Retinal pigment epithelial cell (primary cell): Measurements from ENCODE around the gene APLP2.

Source experiments
- DNase-seq: peaks from one replicate; pipeline ENCODE4 v3.0.0-alpha.2; 2010; ENCODE audit warnings: low read depth
- H3K4me3 ChIP-seq: 2 replicates; pipeline ENCODE4 v1.5.1; 2011; ENCODE audit warnings: mild to moderate bottlenecking, low read length, control low read depth, moderate library complexity
- TF ChIP-seq, protein P1 (sequence below): conservative IDR thresholded peaks from 2 replicates; pipeline ENCODE4 v1.5.1; 2011; ENCODE audit warnings: low read depth, low read length, control low read depth, inconsistent platforms

Gene APLP2

DNA sequence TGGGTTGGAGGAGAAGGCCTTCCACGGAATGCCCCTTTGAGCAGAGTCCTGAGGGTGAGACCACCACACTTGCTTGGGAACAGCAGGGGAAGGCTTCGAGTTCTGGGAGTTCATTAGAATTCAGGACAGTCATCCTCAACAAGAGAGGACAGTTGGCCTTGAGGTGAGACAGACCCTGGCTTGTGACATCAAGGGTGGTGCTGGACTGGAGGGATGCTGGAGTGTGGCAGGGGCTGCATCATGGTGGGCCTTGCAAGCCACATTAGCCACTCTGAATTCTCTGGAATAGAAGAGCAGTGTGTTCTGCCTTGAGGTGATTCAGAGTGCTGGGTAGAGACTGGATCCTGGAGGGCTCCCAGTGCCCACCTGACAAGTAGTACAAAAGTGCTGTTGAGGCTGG is 26.3 kb downstream of the APLP2 start:
- no peak for DNase-seq
- TF ChIP-seq, protein P1, sequence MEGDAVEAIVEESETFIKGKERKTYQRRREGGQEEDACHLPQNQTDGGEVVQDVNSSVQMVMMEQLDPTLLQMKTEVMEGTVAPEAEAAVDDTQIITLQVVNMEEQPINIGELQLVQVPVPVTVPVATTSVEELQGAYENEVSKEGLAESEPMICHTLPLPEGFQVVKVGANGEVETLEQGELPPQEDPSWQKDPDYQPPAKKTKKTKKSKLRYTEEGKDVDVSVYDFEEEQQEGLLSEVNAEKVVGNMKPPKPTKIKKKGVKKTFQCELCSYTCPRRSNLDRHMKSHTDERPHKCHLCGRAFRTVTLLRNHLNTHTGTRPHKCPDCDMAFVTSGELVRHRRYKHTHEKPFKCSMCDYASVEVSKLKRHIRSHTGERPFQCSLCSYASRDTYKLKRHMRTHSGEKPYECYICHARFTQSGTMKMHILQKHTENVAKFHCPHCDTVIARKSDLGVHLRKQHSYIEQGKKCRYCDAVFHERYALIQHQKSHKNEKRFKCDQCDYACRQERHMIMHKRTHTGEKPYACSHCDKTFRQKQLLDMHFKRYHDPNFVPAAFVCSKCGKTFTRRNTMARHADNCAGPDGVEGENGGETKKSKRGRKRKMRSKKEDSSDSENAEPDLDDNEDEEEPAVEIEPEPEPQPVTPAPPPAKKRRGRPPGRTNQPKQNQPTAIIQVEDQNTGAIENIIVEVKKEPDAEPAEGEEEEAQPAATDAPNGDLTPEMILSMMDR: no peak
- H3K4me3 ChIP-seq: no peak overlapping the region

DNA sequence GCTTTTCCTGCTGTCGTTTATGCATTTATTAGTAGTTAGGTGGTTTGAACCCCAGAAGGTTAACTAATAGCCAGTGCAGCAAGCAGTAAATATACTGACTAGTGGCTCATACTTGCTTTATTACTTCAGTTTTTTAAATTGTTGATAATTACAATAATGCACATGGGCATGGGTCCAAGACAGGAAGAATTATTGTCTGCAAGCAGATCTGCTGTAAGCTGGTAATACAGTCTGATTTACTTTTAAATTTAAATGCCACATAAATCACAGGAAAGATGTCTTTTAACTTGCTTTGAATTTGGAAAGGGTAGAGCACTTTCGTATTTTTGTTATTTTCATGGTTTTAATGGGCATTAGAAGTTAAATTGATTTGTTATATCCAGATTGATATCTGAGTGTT is 27.1 kb downstream of the APLP2 start:
- no peak overlapping the region for H3K4me3 ChIP-seq
- TF ChIP-seq, protein P1: no peak
- no peak for DNase-seq

DNA sequence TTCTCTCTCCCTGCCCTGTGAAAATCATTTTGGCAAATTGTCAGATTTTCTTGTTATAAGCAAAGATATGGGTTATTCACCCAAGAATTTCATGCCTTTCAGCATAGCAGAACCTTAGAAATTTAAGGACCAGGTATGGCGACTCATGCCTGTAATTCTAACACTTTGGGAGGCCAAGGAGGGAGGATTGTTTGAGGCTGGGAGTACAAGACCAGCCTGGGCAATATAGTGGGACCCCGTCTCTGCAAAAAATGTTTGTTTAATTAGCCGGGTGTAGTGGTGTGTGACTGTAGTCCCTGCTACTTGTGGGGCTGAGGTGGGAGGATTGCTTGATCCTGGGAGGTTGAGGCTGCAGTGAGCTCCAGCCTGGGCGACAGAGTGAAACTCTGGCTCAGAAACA is 27.6 kb downstream of the APLP2 start:
- DNase-seq: no peak
- no peak overlapping the region for H3K4me3 ChIP-seq
- TF ChIP-seq, protein P1: no peak

DNA sequence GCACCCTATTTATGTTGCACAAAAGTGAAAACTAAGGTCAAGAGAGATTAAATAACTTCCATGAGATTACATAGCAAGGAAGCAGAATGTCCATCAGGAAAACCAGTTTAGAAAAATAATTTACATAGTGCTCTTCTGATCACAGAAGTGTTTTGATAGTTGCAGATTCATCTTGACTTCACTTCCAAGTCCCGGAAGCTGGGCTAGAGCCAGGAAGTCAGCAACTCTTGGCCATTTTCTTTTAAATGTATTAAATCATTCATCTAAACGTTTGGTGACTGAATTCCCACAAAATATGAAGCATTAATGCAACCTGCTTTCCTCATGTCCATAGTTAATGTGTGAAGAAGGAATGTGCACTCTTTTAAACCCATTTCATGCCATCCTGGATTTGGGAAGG is 29.7 kb downstream of the APLP2 start:
- DNase-seq: no peak
- TF ChIP-seq, protein P1: no peak
- H3K4me3 ChIP-seq: no peak overlapping the region

DNA sequence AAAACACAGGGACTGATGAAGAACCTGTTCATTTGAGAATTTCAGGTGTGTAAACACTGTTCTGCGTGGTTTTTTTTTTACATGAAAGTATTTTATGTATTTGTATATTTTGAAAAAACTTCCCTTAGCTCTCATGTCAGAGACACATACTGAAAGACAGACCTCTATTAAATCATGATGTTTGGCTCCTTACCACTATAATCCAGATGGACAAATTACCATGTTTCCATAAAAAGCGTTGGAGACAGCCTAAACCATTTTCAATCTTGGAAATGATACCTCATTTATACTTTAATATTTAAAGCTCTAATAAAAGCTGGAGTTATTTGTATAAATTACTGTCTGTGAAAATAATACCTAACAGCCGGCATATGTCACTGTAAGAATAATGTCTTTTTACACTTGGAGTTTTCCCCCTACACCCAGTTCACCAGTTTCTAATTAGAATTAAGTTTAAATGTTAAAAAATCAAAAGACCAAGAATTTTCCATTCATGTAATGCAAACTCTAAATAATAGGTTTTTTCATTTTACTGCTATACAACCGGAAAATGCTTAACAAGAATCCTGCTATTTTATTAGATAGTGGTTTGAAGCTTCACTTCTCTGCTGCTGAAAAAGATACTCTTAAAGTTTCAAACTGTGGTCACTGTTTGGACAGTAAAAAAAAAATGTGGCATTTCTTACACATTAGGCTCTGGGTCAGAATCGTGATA is 30.8 kb downstream of the APLP2 start:
- H3K4me3 ChIP-seq: no peak overlapping the region
- TF ChIP-seq, protein P1: no peak
- DNase-seq: no peak

DNA sequence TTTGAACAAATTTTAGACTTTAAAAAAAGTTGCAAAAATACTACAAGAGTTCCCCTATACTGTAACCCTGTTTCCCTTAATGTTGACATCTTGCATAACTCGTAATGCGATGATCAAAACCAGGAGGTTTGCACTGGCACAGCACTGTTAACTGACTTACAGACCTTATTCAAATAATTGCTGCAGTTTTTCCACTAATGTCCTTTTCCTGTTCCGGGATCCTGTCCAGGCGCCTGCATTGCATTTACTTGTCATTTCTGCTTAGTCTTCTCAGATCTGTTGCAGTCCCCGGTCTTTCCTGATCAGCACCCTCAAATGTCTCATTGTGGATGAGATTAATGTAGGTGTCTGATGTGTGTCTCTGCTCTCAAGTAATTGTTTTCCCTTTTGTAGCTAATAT is 32.0 kb downstream of the APLP2 start:
- DNase-seq: no peak
- no peak overlapping the region for H3K4me3 ChIP-seq
- TF ChIP-seq, protein P1: no peak
